ENCODE measurements around the gene LDLRAP1.

- TF ChIP-seq TAF1 (conservative IDR thresholded peaks at IDR 0.05), result no peak
- TF ChIP-seq CTCF (IDR thresholded peaks at IDR 0.05; ENCODE audit: low read depth, low read length, missing input control), result no peak
- TF ChIP-seq FOXA1 (IDR thresholded peaks at IDR 0.05), result no peak
- TF ChIP-seq REST (IDR thresholded peaks at IDR 0.05), result no peak
- no peak for TF ChIP-seq RXRA (IDR thresholded peaks at IDR 0.05)
- no peak for TF ChIP-seq GABPA (IDR thresholded peaks at IDR 0.05 in 1 of 2, conservative IDR thresholded peaks at IDR 0.05 in 1 of 2)
These were observed 898 bp downstream of the LDLRAP1 start for GRCh38 chr1:25544243-25544764.

Data from liver (tissue), 3 donors.